ENCODE measurements around the gene JADE1. TPM values are rescaled to one million over a fixed set of nuclear protein-coding genes. Genes with fewer than 3 reads are reported as not detected.
A peak's percentile ranks its signal among the peaks of the same experiment; 100 is the strongest.

The JADE1 gene
- total and polyA plus RNA-seq, 9 of the 15 experiments (the other 6 are each of a cell fraction or from before 2014, with no cell fraction given): 8.3 to 37.9 (median 24.4) TPM

GRCh38 chr4:128802680-128803628 lies 6.5 kb upstream of the JADE1 start:
- DNase-seq (ENCODE audit: extremely low read depth in 1 of 4, low spot score in 3 of 4) (no peak), FAIRE-seq (no peak), ATAC-seq (peak; percentile 30)
- no peaks in the 10 kb centered on the region for H3K9me1 ChIP-seq (ENCODE audit: control insufficient read depth, insufficient read depth, low read length)
- no peaks in the 10 kb centered on the region for H3K36me3 ChIP-seq (ENCODE audit: control insufficient read depth, insufficient read depth, low read length)
- H3K9me3 ChIP-seq (replicated peaks; ENCODE audit: control insufficient read depth, insufficient read depth, low read depth, low read length): no peaks in the 10 kb centered on the region
- H3K9ac ChIP-seq (ENCODE audit: insufficient read depth in 1 of 2, low read depth in 2 of 2, low read length in 2 of 2): no peak overlapping the region
- H3K4me2 ChIP-seq (ENCODE audit: insufficient read depth, low read length): no peak overlapping the region
- CTCF ChIA-PET (ENCODE audit: low intra/inter-chr PET ratio): no interaction called here
- no TSS peak for BruUV-seq (replicated peaks)
- H2AFZ ChIP-seq (ENCODE audit: low read depth, low read length): no peak overlapping the region
- H4K20me1 ChIP-seq (replicated peaks; ENCODE audit: control insufficient read depth, insufficient read depth, low read length): no peaks in the 10 kb centered on the region
- H3K4me3 ChIP-seq: no peak overlapping the region
- no peaks in the 10 kb centered on the region for H3K27me3 ChIP-seq (ENCODE audit: control insufficient read depth in 2 of 2, insufficient read depth in 2 of 2, low read length in 2 of 2)
- POLR2A ChIA-PET: interaction anchor here (0.6 to 1.1 kb wide), 2 partner anchors 9 to 12 kb away, joined by 3 read pairs; no protein-coding TSS in a partner anchor
- intact Hi-C loops (cut with micrococcal nuclease): loop anchor here (10.0 kb wide), 1 partner anchor 378 kb away; no protein-coding TSS in a partner anchor
- no peaks in the 10 kb centered on the region for H3K79me2 ChIP-seq (ENCODE audit: control insufficient read depth, insufficient read depth, low read length)
- in situ Hi-C loops (cut with MboI): no loop called here
- no peak for TF ChIP-seq ZBTB2 (IDR thresholded peaks at IDR 0.05)
- no peak for TF ChIP-seq ELF4 (CRISPR knock-in tag; IDR thresholded peaks at IDR 0.05)
- TF ChIP-seq IFI16 (CRISPR knock-in tag; IDR thresholded peaks at IDR 0.05): no peak
- no peak for TF ChIP-seq ZNF263 (CRISPR knock-in tag; IDR thresholded peaks at IDR 0.05; ENCODE audit: borderline replicate concordance)
- no peak for TF ChIP-seq ZNF408 (CRISPR knock-in tag; IDR thresholded peaks at IDR 0.05; ENCODE audit: low read depth)
- TF ChIP-seq E4F1 (CRISPR knock-in tag; IDR thresholded peaks at IDR 0.05; ENCODE audit: borderline replicate concordance): no peak
- no peak overlapping the region for H3K27ac ChIP-seq (ENCODE audit: extremely low read depth, low read depth, low read length)
- 33% methylated on average over 9 of the region's 9 CpGs for WGBS (ENCODE audit: insufficient coverage, low coverage, missing lambda C conversion rate)
- 0 out of 5 replicates have a peak, but pooled peaks cover 0 to 4% of the 10 kb centered on the region in 2 experiments for H3K4me1 ChIP-seq (replicated peaks in 1 of 2; ENCODE audit: control insufficient read depth in 2 of 2, insufficient read depth in 2 of 2, low read length in 2 of 2)

Data from K562 (cell line).